Ovary (tissue), 9 donors: ENCODE data around the gene COL8A2. TPM values are rescaled to one million over a fixed set of nuclear protein-coding genes. Genes with fewer than 3 reads are reported as not detected.

ENCODE experiments used
- DNase-seq, 5 donors: peaks; one replicate each; pipeline ENCODE4 v3.0.0-alpha.2; 2019 to 2020
- H3K27ac ChIP-seq, 2 donors: fragments of 200-600 bp; one replicate each; pipeline versions ENCODE4 v1.5.1 to v1.8.0; 2019 to 2022
- H3K27me3 ChIP-seq: fragments of 200-600 bp; one replicate; pipeline ENCODE4 v1.8.0; 2022
- H3K36me3 ChIP-seq: fragments of 200-600 bp; sonication (generic); one replicate; pipeline ENCODE4 v1.5.1; 2019
- H3K4me1 ChIP-seq: one replicate; pipeline ENCODE4 v1.8.1; 2013; ENCODE audit warnings: mild to moderate bottlenecking, moderate library complexity; ENCODE audit not compliant: insufficient read depth
- H3K4me3 ChIP-seq: fragments of 200-600 bp; sonication (generic); one replicate; pipeline ENCODE4 v1.5.1; 2017
- H3K9me3 ChIP-seq, 2 donors: fragments of 200-600 bp in 1 of 2; sonication (generic) in 1 of 2; one replicate each; pipeline versions ENCODE4 v1.5.1 to v1.8.1; 2013 to 2019; ENCODE audit warnings: mild to moderate bottlenecking in 1 of 2, moderate library complexity in 1 of 2
- CTCF ChIP-seq, 3 donors: fragments of 450-650 bp in 2 of 3; fragments of 200-600 bp in 1 of 3; IDR thresholded peaks; one replicate each; pipeline versions ENCODE4 v1.5.1 to v1.8.0; 2016 to 2022; ENCODE audit warnings: antibody characterized with exemption in 3 of 3, mild to moderate bottlenecking in 1 of 3
- EP300 ChIP-seq: sonication (generic); formaldehyde crosslinking; IDR thresholded peaks from one replicate; pipeline ENCODE4 v1.6.1; 2017; ENCODE audit warnings: antibody characterized with exemption
- POLR2A ChIP-seq: fragments of 450-650 bp; IDR thresholded peaks from one replicate; pipeline ENCODE4 v1.6.1; 2017; ENCODE audit warnings: antibody characterized with exemption, mild to moderate bottlenecking, moderate library complexity
- WGBS, 3 donors: extraction: QIAGEN DNeasy Blood & Tissue Kit in 1 of 3; methylation state at CpG; one replicate each; pipeline versions ENCODE4 v1.1.5 to v1.1.7; 2013 to 2017; 5-methylcytosine and 5-hydroxymethylcytosine counted together
- intact Hi-C, 4 donors: fragments of 100-400 bp; cut with DNase I; formaldehyde crosslinking; loops; one replicate each; pipeline versions ENCODE4 v1.11.0 to v1.15.1; 2022 to 2023
- polyA plus RNA-seq, 2 donors: library from polyadenylated mRNA; stranded (reverse); fragments of 200-250 nt in 1 of 2; fragments of 350-450 nt in 1 of 2; fragmentation: Illumina TruSeq in 1 of 2; extraction: RNeasy Lipid Tissue Mini Kit (QIAGEN cat#74804) in 1 of 2; gene quantifications; one replicate each; pipeline ENCODE4 v1.2.3, GENCODE V29; 2013 to 2014
- total RNA-seq, 7 donors: library from RNA; depleted of rRNA in 2 of 7; stranded (reverse); fragments of >200 nt in 2 of 7; fragmentation: NEBNext Ultra II Directional in 3 of 7; extraction: Animal tissue kit (Norgen Biotek cat#: 25700) in 3 of 7; gene quantifications; one replicate each; pipeline versions ENCODE4 v1.1.0 to v1.2.4, GENCODE V29; 2016 to 2023
- donor health status: DM: no; HTN: no; CAD: no; lungs with moderate emphysema.
- donor health status: DM: no; HTN: no; CAD: no.
- donor health status: Bipolar disorder and iron deficiency.
- donor health status: DM: yes; HTN: yes; CAD: no.
- donor health status: DM: no; HTN: no; CAD: no.
- donor health status: DM: yes; HTN: yes; CAD: no.

COL8A2 gene
- total and polyA plus RNA-seq, 9 donors, result 2.3 to 6.2 (median 4.1) TPM

GRCh38 chr1:36165145-36165544 lies 40.1 kb upstream of the COL8A2 start:
- DNase-seq, result no peak
- TF ChIP-seq POLR2A (no peak), EP300 (no peak), CTCF (IDR thresholded peaks at IDR 0.05) (no peak)
- no peaks in the 10 kb centered on the region for H3K9me3 ChIP-seq
- no peak overlapping the region for H3K27ac ChIP-seq
- no peaks in the 10 kb centered on the region for H3K36me3 ChIP-seq
- H3K4me3 ChIP-seq, result no peak overlapping the region
- peaks cover 18% of the 10 kb centered on the region for H3K4me1 ChIP-seq
- intact Hi-C loops, result no loop called here
- H3K27me3 ChIP-seq, result no peaks in the 10 kb centered on the region
- WGBS, 3 donors, result 96 to 97% (median 97%) methylated on average over 1 of the region's 1 CpG

GRCh38 chr1:36164361-36164760 lies 39.3 kb upstream of the COL8A2 start:
- Histone ChIP-seq H3K9me3 (no peaks in the 10 kb centered on the region), H3K36me3 (no peaks in the 10 kb centered on the region), H3K27ac (no peak overlapping the region), H3K4me3 (no peak overlapping the region), H3K4me1 (peaks cover 24% of the 10 kb centered on the region), H3K27me3 (no peaks in the 10 kb centered on the region)
- no peak for TF ChIP-seq CTCF (IDR thresholded peaks at IDR 0.05)
- TF ChIP-seq EP300, result no peak
- TF ChIP-seq POLR2A, result no peak
- intact Hi-C loops, result no loop called here
- no peak for DNase-seq
- 90 to 91% (median 90%) methylated on average over 2 of the region's 2 CpGs for WGBS, 3 donors

GRCh38 chr1:36163426-36163825 lies 38.4 kb upstream of the COL8A2 start:
- Histone ChIP-seq H3K9me3 (no peaks in the 10 kb centered on the region), H3K4me1 (peaks cover 25% of the 10 kb centered on the region), H3K4me3 (no peak overlapping the region), H3K27ac (no peak overlapping the region), H3K36me3 (no peaks in the 10 kb centered on the region), H3K27me3 (no peaks in the 10 kb centered on the region)
- no peak for DNase-seq
- intact Hi-C loops, result no loop called here
- no peak for TF ChIP-seq EP300
- no peak for TF ChIP-seq CTCF (IDR thresholded peaks at IDR 0.05)
- TF ChIP-seq POLR2A, result no peak

- TF ChIP-seq POLR2A (no peak), EP300 (no peak), CTCF (IDR thresholded peaks at IDR 0.05) (no peak)
- Histone ChIP-seq H3K27ac (no peak overlapping the region), H3K4me3 (no peak overlapping the region), H3K27me3 (no peaks in the 10 kb centered on the region), H3K9me3 (no peaks in the 10 kb centered on the region), H3K36me3 (no peaks in the 10 kb centered on the region), H3K4me1 (peaks cover 28% of the 10 kb centered on the region)
- DNase-seq, result no peak
- intact Hi-C loops, result no loop called here
- WGBS, 3 donors, result 41 to 48% (median 47%) methylated on average over 1 of the region's 1 CpG
Observed at GRCh38 chr1:36162680-36163239, 37.7 kb upstream of the COL8A2 start.
